Neural progenitor cell (in vitro differentiated cells): Measurements from ENCODE around the gene GAS5. TPM values are rescaled to one million over a fixed set of nuclear protein-coding genes. Genes with fewer than 3 reads are reported as not detected.

Experiments
- DNase-seq: peaks from one replicate; pipeline ENCODE4 v3.0.0-alpha.2; 2016; ENCODE audit warnings: low spot score
- H2AFZ ChIP-seq: fragments of 200-600 bp; sonication (generic); replicated peaks from 2 replicates; pipeline ENCODE4 v1.6.1; 2016; ENCODE audit warnings: antibody characterized with exemption
- H3F3A ChIP-seq: fragments of 200-600 bp; sonication (generic); 2 replicates; pipeline ENCODE4 v1.6.1; 2016; ENCODE audit warnings: antibody characterized with exemption, low read depth
- H3K27ac ChIP-seq: fragments of 200-600 bp; sonication (generic); 2 replicates; pipeline ENCODE4 v1.5.1; 2016; ENCODE audit warnings: mild to moderate bottlenecking
- H3K27me3 ChIP-seq: fragments of 200-600 bp; sonication (generic); 2 replicates; pipeline ENCODE4 v1.6.1; 2016; ENCODE audit warnings: mild to moderate bottlenecking, moderate library complexity
- H3K36me3 ChIP-seq: fragments of 200-600 bp; sonication (generic); 2 replicates; pipeline ENCODE4 v1.5.1; 2016
- H3K4me1 ChIP-seq: fragments of 200-600 bp; sonication (generic); 2 replicates; pipeline ENCODE4 v1.6.1; 2016; ENCODE audit warnings: mixed run types
- H3K4me2 ChIP-seq: fragments of 200-600 bp; sonication (generic); 2 replicates; pipeline ENCODE4 v1.6.1; 2016
- H3K4me3 ChIP-seq: fragments of 200-600 bp; sonication (generic); 2 replicates; pipeline ENCODE4 v1.5.1; 2016
- H3K79me2 ChIP-seq: fragments of 200-600 bp; sonication (generic); 2 replicates; pipeline ENCODE4 v1.6.1; 2016; ENCODE audit warnings: low read depth
- H3K9ac ChIP-seq: fragments of 200-600 bp; sonication (generic); 2 replicates; pipeline ENCODE4 v1.6.1; 2016
- H3K9me3 ChIP-seq: fragments of 200-600 bp; sonication (generic); 2 replicates; pipeline ENCODE4 v1.5.1; 2016; ENCODE audit warnings: low read depth
- H4K20me1 ChIP-seq: fragments of 200-600 bp; sonication (generic); 2 replicates; pipeline ENCODE4 v1.6.1; 2016; ENCODE audit warnings: low read depth
- H3K27ac Mint-ChIP-seq: 3 replicates; pipeline ENCODE4 v1.8.0; 2021; ENCODE audit warnings: mixed read lengths
- H3K27me3 Mint-ChIP-seq: 2 replicates; pipeline ENCODE4 v1.8.0; 2022; ENCODE audit warnings: low read depth, mild to moderate bottlenecking, inconsistent platforms, moderate library complexity, mixed read lengths; ENCODE audit not compliant: insufficient read depth
- H3K36me3 Mint-ChIP-seq: 3 replicates; pipeline ENCODE4 v1.8.0; 2021; ENCODE audit warnings: mixed read lengths
- H3K4me1 Mint-ChIP-seq: 3 replicates; pipeline ENCODE4 v1.8.0; 2021; ENCODE audit warnings: mixed read lengths
- H3K4me3 Mint-ChIP-seq: 3 replicates; pipeline ENCODE4 v1.8.0; 2021; ENCODE audit warnings: mild to moderate bottlenecking, moderate library complexity, mixed read lengths
- H3K9me3 Mint-ChIP-seq: 3 replicates; pipeline ENCODE4 v1.8.0; 2020; ENCODE audit warnings: mixed read lengths
- CTCF ChIP-seq: fragments of 200-600 bp; sonication (generic); IDR thresholded peaks from 2 replicates; pipeline ENCODE4 v1.5.1; 2017; ENCODE audit warnings: antibody characterized with exemption, mild to moderate bottlenecking
- EZH2 ChIP-seq: fragments of 200-600 bp; sonication (generic); IDR thresholded peaks from 2 replicates; pipeline ENCODE4 v1.6.1; 2017; ENCODE audit warnings: antibody characterized with exemption, mild to moderate bottlenecking, moderate library complexity
- EZH2phosphoT487 ChIP-seq: fragments of 200-600 bp; sonication (generic); IDR thresholded peaks from 2 replicates; pipeline ENCODE4 v1.6.1; 2017; ENCODE audit warnings: antibody characterized with exemption
- total RNA-seq: library from RNA; depleted of rRNA; stranded (reverse); fragments of >200 nt; gene quantifications from 2 replicates; pipeline ENCODE4 v1.2.3, GENCODE V29; 2015; ENCODE audit warnings: low replicate concordance

The GAS5 gene
- total RNA-seq, 1 donor from 2014 or later, result 950 TPM

- H3K27me3 Mint-ChIP-seq, result peaks cover 2% of the 10 kb centered on the region
- H3K27ac Mint-ChIP-seq, result no peak overlapping the region
- H3K9me3 Mint-ChIP-seq, result no peaks in the 10 kb centered on the region
- no peak overlapping the region for H3K27ac ChIP-seq
- H3K9me3 ChIP-seq, result no peaks in the 10 kb centered on the region
- H3K4me1 ChIP-seq, result no peaks in the 10 kb centered on the region
- H4K20me1 ChIP-seq, result no peaks in the 10 kb centered on the region
- H3K36me3 Mint-ChIP-seq, result peaks cover 11% of the 10 kb centered on the region
- no peak overlapping the region for H3K4me2 ChIP-seq
- no peaks in the 10 kb centered on the region for H3K79me2 ChIP-seq
- no peaks in the 10 kb centered on the region for H3K4me1 Mint-ChIP-seq
- H3K36me3 ChIP-seq, result no peaks in the 10 kb centered on the region
- H3K27me3 ChIP-seq, result no peaks in the 10 kb centered on the region
- no peak overlapping the region for H2AFZ ChIP-seq
- TF ChIP-seq EZH2phosphoT487 (no peak), EZH2 (no peak), CTCF (no peak)
- no peak overlapping the region for H3K4me3 Mint-ChIP-seq
- no peak overlapping the region for H3K9ac ChIP-seq
- no peaks in the 10 kb centered on the region for H3F3A ChIP-seq
- H3K4me3 ChIP-seq, result no peak overlapping the region
- no peak for DNase-seq
Measured at GRCh38 chr1:173894189-173894588, 26.4 kb upstream of the GAS5 start.

- Histone ChIP-seq H3K4me2 (no peak overlapping the region), H3K27ac (no peak overlapping the region), H3K27me3 (no peaks in the 10 kb centered on the region), H3K79me2 (no peaks in the 10 kb centered on the region), H3K36me3 (no peaks in the 10 kb centered on the region), H3F3A (no peaks in the 10 kb centered on the region), H4K20me1 (no peaks in the 10 kb centered on the region), H3K4me3 (no peak overlapping the region), H2AFZ (no peak overlapping the region), H3K9me3 (no peaks in the 10 kb centered on the region), H3K4me1 (no peaks in the 10 kb centered on the region), H3K9ac (no peak overlapping the region)
- peaks cover 2% of the 10 kb centered on the region for H3K27me3 Mint-ChIP-seq
- H3K36me3 Mint-ChIP-seq, result peaks cover 10% of the 10 kb centered on the region
- H3K9me3 Mint-ChIP-seq, result no peaks in the 10 kb centered on the region
- TF ChIP-seq CTCF, result no peak
- TF ChIP-seq EZH2phosphoT487, result no peak
- no peak for TF ChIP-seq EZH2
- no peak for DNase-seq
- H3K4me3 Mint-ChIP-seq, result no peak overlapping the region
- no peak overlapping the region for H3K27ac Mint-ChIP-seq
- no peaks in the 10 kb centered on the region for H3K4me1 Mint-ChIP-seq
Measured at GRCh38 chr1:173893611-173894010, 25.8 kb upstream of the GAS5 start.

DNA sequence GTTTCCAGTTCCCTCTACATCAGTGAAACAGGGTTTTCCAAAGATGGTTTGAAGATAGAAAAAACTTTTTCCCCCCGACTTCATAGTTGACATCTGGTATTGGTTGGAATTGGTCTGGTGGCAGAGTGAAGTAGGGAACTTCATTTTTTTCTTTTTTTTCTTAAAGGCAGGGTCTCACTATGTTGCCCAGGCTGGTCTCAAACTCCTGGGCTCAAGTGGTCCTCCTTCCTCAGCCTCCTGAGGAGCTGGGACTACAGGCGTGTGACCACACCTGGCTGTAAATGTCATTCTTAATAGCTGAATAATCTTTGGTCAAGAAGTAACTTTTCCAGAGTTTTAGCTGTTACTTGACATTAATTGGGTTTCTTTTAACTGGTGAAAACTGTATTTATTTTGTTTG, 22.1 kb upstream of the GAS5 start:
- H3K9ac ChIP-seq, result no peak overlapping the region
- no peak for DNase-seq
- H3K9me3 Mint-ChIP-seq, result no peaks in the 10 kb centered on the region
- H3K27ac Mint-ChIP-seq, result no peak overlapping the region
- H3K27me3 ChIP-seq, result no peaks in the 10 kb centered on the region
- H3K4me1 ChIP-seq, result no peaks in the 10 kb centered on the region
- H3K9me3 ChIP-seq, result no peaks in the 10 kb centered on the region
- peaks cover 2% of the 10 kb centered on the region for H3K27me3 Mint-ChIP-seq
- peaks cover 24% of the 10 kb centered on the region for H3K36me3 Mint-ChIP-seq
- no peaks in the 10 kb centered on the region for H3K4me1 Mint-ChIP-seq
- no peak overlapping the region for H3K4me3 ChIP-seq
- H3K4me2 ChIP-seq, result no peak overlapping the region
- H3K4me3 Mint-ChIP-seq, result no peak overlapping the region
- TF ChIP-seq EZH2, result no peak
- no peak for TF ChIP-seq CTCF
- no peak for TF ChIP-seq EZH2phosphoT487
- no peaks in the 10 kb centered on the region for H3K36me3 ChIP-seq
- no peak overlapping the region for H2AFZ ChIP-seq
- no peaks in the 10 kb centered on the region for H3K79me2 ChIP-seq
- no peak overlapping the region for H3K27ac ChIP-seq
- no peaks in the 10 kb centered on the region for H4K20me1 ChIP-seq
- no peaks in the 10 kb centered on the region for H3F3A ChIP-seq
